Loucy (cell line): ENCODE measurements around the gene MYOM3.

Source experiments
- H2AFZ ChIP-seq: fragments of 200-600 bp; sonication (generic); 2 replicates; pipeline ENCODE4 v1.6.0; 2016; ENCODE audit warnings: antibody characterized with exemption, mild to moderate bottlenecking, low read length, moderate library complexity
- H3F3A ChIP-seq: fragments of 200-600 bp; 2 replicates; pipeline ENCODE4 v1.6.0; 2016; ENCODE audit warnings: antibody characterized with exemption, low read depth, mild to moderate bottlenecking
- H3K27me3 ChIP-seq: fragments of 200-600 bp; sonication (generic); 2 replicates; pipeline ENCODE4 v1.6.1; 2014; ENCODE audit warnings: low read length, mild to moderate bottlenecking; ENCODE audit not compliant: insufficient read depth, poor library complexity, severe bottlenecking
- H3K36me3 ChIP-seq: fragments of 200-600 bp; sonication (generic); 2 replicates; pipeline ENCODE4 v1.6.1; 2016; ENCODE audit warnings: low read length; ENCODE audit not compliant: insufficient read depth
- H3K4me1 ChIP-seq: fragments of 200-600 bp; sonication (generic); 2 replicates; pipeline ENCODE4 v1.5.1; 2014; ENCODE audit warnings: low read length, mild to moderate bottlenecking; ENCODE audit not compliant: insufficient read depth, poor library complexity, severe bottlenecking
- H3K4me2 ChIP-seq: fragments of 200-600 bp; sonication (generic); 2 replicates; pipeline ENCODE4 v1.6.0; 2014; ENCODE audit warnings: antibody characterized with exemption, low read length, low read depth, mild to moderate bottlenecking; ENCODE audit not compliant: poor library complexity, severe bottlenecking
- H3K4me3 ChIP-seq: fragments of 200-600 bp; sonication (generic); 2 replicates; pipeline ENCODE4 v1.5.1; 2014; ENCODE audit warnings: low read length, mild to moderate bottlenecking, mixed read lengths; ENCODE audit not compliant: poor library complexity, severe bottlenecking
- H3K79me2 ChIP-seq: fragments of 200-600 bp; sonication (generic); 2 replicates; pipeline ENCODE4 v1.6.1; 2014; ENCODE audit warnings: low read length; ENCODE audit not compliant: insufficient read depth
- H3K9ac ChIP-seq: fragments of 200-600 bp; sonication (generic); 2 replicates; pipeline ENCODE4 v1.6.0; 2014; ENCODE audit warnings: mild to moderate bottlenecking, low read depth, low read length, moderate library complexity; ENCODE audit not compliant: poor library complexity, severe bottlenecking
- H3K9me2 ChIP-seq: fragments of 200-600 bp; sonication (generic); replicated peaks from 2 replicates; pipeline ENCODE4 v1.6.1; 2016; ENCODE audit warnings: low read depth, low read length, mixed read lengths
- H3K9me3 ChIP-seq: fragments of 200-600 bp; sonication (generic); 2 replicates; pipeline ENCODE4 v1.6.1; 2014; ENCODE audit warnings: mild to moderate bottlenecking, antibody characterized with exemption, low read length, low read depth; ENCODE audit not compliant: insufficient read depth
- H4K20me1 ChIP-seq: fragments of 200-600 bp; sonication (generic); 2 replicates; pipeline ENCODE4 v1.6.0; 2014; ENCODE audit warnings: antibody characterized with exemption, low read length, mild to moderate bottlenecking; ENCODE audit not compliant: insufficient read depth, poor library complexity, severe bottlenecking
- CTCF ChIP-seq: fragments of 200-600 bp; sonication (generic); conservative IDR thresholded peaks from 2 replicates; pipeline ENCODE4 v1.5.1; 2014; ENCODE audit warnings: mild to moderate bottlenecking, antibody characterized with exemption, low read length
- EZH2phosphoT487 ChIP-seq: fragments of 200-600 bp; IDR thresholded peaks from 2 replicates; pipeline ENCODE4 v1.6.1; 2018; ENCODE audit warnings: antibody characterized with exemption, mild to moderate bottlenecking, moderate library complexity, borderline replicate concordance

The MYOM3 gene

DNA sequence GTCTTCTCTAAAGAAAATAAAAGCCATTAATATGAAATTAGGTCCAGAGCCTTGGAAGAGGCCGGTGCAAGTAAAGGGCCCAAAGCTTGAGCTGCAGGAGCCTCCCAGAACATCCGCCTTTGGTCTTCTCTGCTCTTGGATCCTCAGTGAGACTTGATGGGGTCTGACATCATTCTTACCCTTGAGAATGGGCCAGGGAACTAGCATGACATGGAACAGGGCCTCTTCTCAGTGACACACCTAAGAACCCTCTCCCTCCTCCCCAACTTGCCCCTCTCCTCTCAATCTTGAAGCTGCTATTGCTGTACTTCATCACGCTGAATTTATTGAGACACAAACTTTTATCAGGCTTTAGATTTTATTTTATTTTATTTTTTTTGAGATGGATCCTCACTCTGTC is 91.5 kb downstream of the MYOM3 start:
- H3K4me1 ChIP-seq, result no peaks in the 10 kb centered on the region
- H3K4me3 ChIP-seq, result no peak overlapping the region
- TF ChIP-seq EZH2phosphoT487, result no peak
- no peak for TF ChIP-seq CTCF
- no peak overlapping the region for H3K9ac ChIP-seq
- no peaks in the 10 kb centered on the region for H3F3A ChIP-seq
- no peak overlapping the region for H3K4me2 ChIP-seq
- no peaks in the 10 kb centered on the region for H3K36me3 ChIP-seq
- H3K9me3 ChIP-seq, result no peaks in the 10 kb centered on the region
- H2AFZ ChIP-seq, result no peak overlapping the region
- no peaks in the 10 kb centered on the region for H4K20me1 ChIP-seq
- no peaks in the 10 kb centered on the region for H3K27me3 ChIP-seq
- no peaks in the 10 kb centered on the region for H3K9me2 ChIP-seq
- H3K79me2 ChIP-seq, result no peaks in the 10 kb centered on the region

- no peak overlapping the region for H3K4me2 ChIP-seq
- TF ChIP-seq CTCF, result no peak
- no peak for TF ChIP-seq EZH2phosphoT487
Observed at GRCh38 chr1:24020025-24020424, 91.9 kb downstream of the MYOM3 start.

GRCh38 chr1:24018611-24019580 is 93.0 kb downstream of the MYOM3 start:
- Histone ChIP-seq H4K20me1 (no peaks in the 10 kb centered on the region), H3K9ac (no peak overlapping the region), H2AFZ (no peak overlapping the region), H3K4me2 (no peak overlapping the region), H3K36me3 (no peaks in the 10 kb centered on the region), H3K9me3 (no peaks in the 10 kb centered on the region), H3K27me3 (no peaks in the 10 kb centered on the region), H3F3A (no peaks in the 10 kb centered on the region), H3K9me2 (no peaks in the 10 kb centered on the region), H3K4me1 (no peaks in the 10 kb centered on the region), H3K4me3 (no peak overlapping the region), H3K79me2 (no peaks in the 10 kb centered on the region)
- TF ChIP-seq CTCF (no peak), EZH2phosphoT487 (no peak)

More at GRCh38 chr1:24020025-24020424, 91.9 kb downstream of the MYOM3 start:
- H3K27me3 ChIP-seq, result no peaks in the 10 kb centered on the region
- H3K4me3 ChIP-seq, result no peak overlapping the region
- H2AFZ ChIP-seq, result no peak overlapping the region
- H3K9me2 ChIP-seq, result no peaks in the 10 kb centered on the region
- H3F3A ChIP-seq, result no peaks in the 10 kb centered on the region
- no peaks in the 10 kb centered on the region for H3K4me1 ChIP-seq
- H3K9ac ChIP-seq, result no peak overlapping the region
- H3K9me3 ChIP-seq, result no peaks in the 10 kb centered on the region
- no peaks in the 10 kb centered on the region for H4K20me1 ChIP-seq
- H3K79me2 ChIP-seq, result no peaks in the 10 kb centered on the region
- H3K36me3 ChIP-seq, result no peaks in the 10 kb centered on the region
